ENCODE results near the gene EIF2B4.

GRCh38 chr2:27322301-27322765, 47.8 kb downstream of the EIF2B4 start:
- TF ChIP-seq POLR2A (IDR thresholded peaks at IDR 0.05) (no peak), CTCF (IDR thresholded peaks at IDR 0.05) (no peak)

Data from suprapubic skin (tissue), 3 donors.